ENCODE results near the gene PRKG2. TPM values are rescaled to one million over a fixed set of nuclear protein-coding genes. Genes with fewer than 3 reads are reported as not detected.

Gene PRKG2
- total and polyA plus RNA-seq, 2 of the 13 experiments (the other 11 are each of a cell fraction or from before 2014, with no cell fraction given): 0.04 TPM

DNA sequence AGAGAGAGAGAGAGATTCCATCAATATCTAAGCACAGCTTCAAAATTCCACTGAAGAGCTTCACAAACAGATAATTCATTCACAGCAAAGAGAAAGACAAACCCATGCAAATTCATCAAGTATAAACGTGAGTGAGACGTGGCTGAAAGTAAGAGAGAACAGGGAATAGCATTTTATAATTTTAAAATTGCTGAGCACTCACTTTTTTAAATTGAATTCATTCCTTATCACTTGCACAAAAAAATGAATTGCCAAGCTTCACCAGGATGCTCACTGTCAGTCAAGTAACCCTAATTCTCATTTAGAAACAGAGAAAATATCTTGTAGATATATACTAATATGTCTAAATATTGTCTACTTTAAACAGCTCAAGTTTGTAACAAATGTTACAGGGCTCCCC is 144.0 kb downstream of the PRKG2 start:
- no peak overlapping the region for H3K4me3 ChIP-seq (replicated peaks in 1 of 3; ENCODE audit: insufficient read depth in 1 of 3, low read depth in 2 of 3, low read length in 3 of 3)
- intact Hi-C loops (cut with micrococcal nuclease; ENCODE audit: unreplicated experiment): no loop called here
- FAIRE-seq (no peak), DNase-seq (ENCODE audit: low spot score) (no peak), ATAC-seq (no peak)
- no peak for TF ChIP-seq SP140L (CRISPR knock-in tag; IDR thresholded peaks at IDR 0.05; ENCODE audit: borderline replicate concordance)
- peak; percentile 67 to 88 for TF ChIP-seq MAFK (conservative IDR thresholded peaks at IDR 0.05 in 1 of 2, IDR thresholded peaks at IDR 0.05 in 1 of 2; ENCODE audit: low read length in 2 of 2)
- no peak for TF ChIP-seq ZFX (CRISPR knock-in tag; IDR thresholded peaks at IDR 0.05; ENCODE audit: low read depth)
- no peak for TF ChIP-seq CCDC6 (CRISPR knock-in tag; IDR thresholded peaks at IDR 0.05)
- peak; percentile 78 for TF ChIP-seq MAFF (IDR thresholded peaks at IDR 0.05; ENCODE audit: low read depth, low read length)
- no peaks in the 10 kb centered on the region for H3K9me3 ChIP-seq (ENCODE audit: low read length)
- H3K79me2 ChIP-seq (ENCODE audit: insufficient read depth, low read length): no peaks in the 10 kb centered on the region
- no TSS peak for BruUV-seq (replicated peaks)
- ChIA-PET CTCF (ENCODE audit: low intra/inter-chr PET ratio, low total read pairs) (interaction anchor here (3.3 kb wide), 1 partner anchor 280 kb away, joined by 21 read pairs; no protein-coding TSS in a partner anchor), POLR2A (no interaction called here)
- H4K20me1 ChIP-seq (ENCODE audit: insufficient read depth, low read length): no peaks in the 10 kb centered on the region
- no peak overlapping the region for H3K4me2 ChIP-seq (ENCODE audit: low read depth, low read length)
- in situ Hi-C loops (cut with HindIII; ENCODE audit: extremely low pct_ligation_motif_present, low pct_unique_long_range_greater_than_20kb): loop anchor here (10.0 kb wide), 1 partner anchor 284 kb away; no protein-coding TSS in a partner anchor
- H2AFZ ChIP-seq (ENCODE audit: low read length): no peak overlapping the region
- H3K27ac ChIP-seq (ENCODE audit: extremely low read length, insufficient read depth, low read length): no peak overlapping the region
- no peaks in the 10 kb centered on the region for H3K36me3 ChIP-seq (replicated peaks in 1 of 2; ENCODE audit: control insufficient read depth in 1 of 2, insufficient read depth in 2 of 2, low read length in 2 of 2)
- H3K9ac ChIP-seq (ENCODE audit: insufficient read depth, low read depth, low read length): no peak overlapping the region
- H3K27me3 ChIP-seq (ENCODE audit: control insufficient read depth in 1 of 2, insufficient read depth in 2 of 2, low read length in 2 of 2): no peaks in the 10 kb centered on the region
- H3K4me1 ChIP-seq (ENCODE audit: insufficient read depth, low read length): no peaks in the 10 kb centered on the region
- WGBS (ENCODE audit: low lambda C conversion rate): 0% methylated on average over 2 of the region's 2 CpGs

- in situ Hi-C loops (cut with HindIII; ENCODE audit: extremely low pct_ligation_motif_present, low pct_unique_long_range_greater_than_20kb): loop anchor here (10.0 kb wide), 1 partner anchor 285 kb away; no protein-coding TSS in a partner anchor
- BruUV-seq (replicated peaks): no TSS peak
- H3K4me3 ChIP-seq (replicated peaks in 1 of 3; ENCODE audit: insufficient read depth in 1 of 3, low read depth in 2 of 3, low read length in 3 of 3): no peak overlapping the region
- intact Hi-C loops (cut with micrococcal nuclease; ENCODE audit: unreplicated experiment): loop anchor here (1.0 kb wide), 2 partner anchors 190 to 281 kb away; no protein-coding TSS in a partner anchor
- H3K9ac ChIP-seq (ENCODE audit: insufficient read depth, low read depth, low read length): no peak overlapping the region
- ChIA-PET CTCF (ENCODE audit: low intra/inter-chr PET ratio, low total read pairs) (interaction anchor here (1.2 to 3.3 kb wide), 2 partner anchors 190 to 281 kb away, joined by 4 to 21 read pairs; no protein-coding TSS in a partner anchor), POLR2A (no interaction called here)
- no peaks in the 10 kb centered on the region for H3K27me3 ChIP-seq (ENCODE audit: control insufficient read depth in 1 of 2, insufficient read depth in 2 of 2, low read length in 2 of 2)
- H2AFZ ChIP-seq (ENCODE audit: low read length): no peak overlapping the region
- DNase-seq (ENCODE audit: low spot score) (peak; percentile 82), ATAC-seq (peak; percentile 100), FAIRE-seq (peak; percentile 95)
- no peaks in the 10 kb centered on the region for H3K4me1 ChIP-seq (ENCODE audit: insufficient read depth, low read length)
- WGBS (ENCODE audit: low lambda C conversion rate): 0% methylated on average over 6 of the region's 6 CpGs
- H3K79me2 ChIP-seq (ENCODE audit: insufficient read depth, low read length): no peaks in the 10 kb centered on the region
- no peaks in the 10 kb centered on the region for H3K36me3 ChIP-seq (replicated peaks in 1 of 2; ENCODE audit: control insufficient read depth in 1 of 2, insufficient read depth in 2 of 2, low read length in 2 of 2)
- no peak overlapping the region for H3K4me2 ChIP-seq (ENCODE audit: low read depth, low read length)
- H4K20me1 ChIP-seq (ENCODE audit: insufficient read depth, low read length): no peaks in the 10 kb centered on the region
- H3K27ac ChIP-seq (ENCODE audit: extremely low read length, insufficient read depth, low read length): no peak overlapping the region
- no peaks in the 10 kb centered on the region for H3K9me3 ChIP-seq (ENCODE audit: low read length)
- TF ChIP-seq DPF2 (CRISPR knock-in tag; IDR thresholded peaks at IDR 0.05; ENCODE audit: borderline replicate concordance, low read depth) (no peak), ZNF639 (CRISPR knock-in tag; conservative IDR thresholded peaks at IDR 0.05) (no peak), RAD21 (CRISPR knock-in tag; IDR thresholded peaks at IDR 0.05) (peak; percentile 38; the same call in 1 of the 2 replicates), TRAFD1 (CRISPR knock-in tag; IDR thresholded peaks at IDR 0.05; ENCODE audit: borderline replicate concordance) (no peak), HDAC2 (CRISPR knock-in tag; IDR thresholded peaks at IDR 0.05) (no peak), FOXA1 (IDR thresholded peaks at IDR 0.05) (no peak), FOXA1 (CRISPR knock-in tag; IDR thresholded peaks at IDR 0.05) (peak; percentile 28; the same call in 1 of the 2 replicates), ZNF331 (CRISPR knock-in tag; IDR thresholded peaks at IDR 0.05) (0 out of 2 replicates have a peak, but pooled peaks have one; percentile 18)
- TF ChIP-seq, protein P1, sequence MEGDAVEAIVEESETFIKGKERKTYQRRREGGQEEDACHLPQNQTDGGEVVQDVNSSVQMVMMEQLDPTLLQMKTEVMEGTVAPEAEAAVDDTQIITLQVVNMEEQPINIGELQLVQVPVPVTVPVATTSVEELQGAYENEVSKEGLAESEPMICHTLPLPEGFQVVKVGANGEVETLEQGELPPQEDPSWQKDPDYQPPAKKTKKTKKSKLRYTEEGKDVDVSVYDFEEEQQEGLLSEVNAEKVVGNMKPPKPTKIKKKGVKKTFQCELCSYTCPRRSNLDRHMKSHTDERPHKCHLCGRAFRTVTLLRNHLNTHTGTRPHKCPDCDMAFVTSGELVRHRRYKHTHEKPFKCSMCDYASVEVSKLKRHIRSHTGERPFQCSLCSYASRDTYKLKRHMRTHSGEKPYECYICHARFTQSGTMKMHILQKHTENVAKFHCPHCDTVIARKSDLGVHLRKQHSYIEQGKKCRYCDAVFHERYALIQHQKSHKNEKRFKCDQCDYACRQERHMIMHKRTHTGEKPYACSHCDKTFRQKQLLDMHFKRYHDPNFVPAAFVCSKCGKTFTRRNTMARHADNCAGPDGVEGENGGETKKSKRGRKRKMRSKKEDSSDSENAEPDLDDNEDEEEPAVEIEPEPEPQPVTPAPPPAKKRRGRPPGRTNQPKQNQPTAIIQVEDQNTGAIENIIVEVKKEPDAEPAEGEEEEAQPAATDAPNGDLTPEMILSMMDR (CRISPR knock-in tag; IDR thresholded peaks at IDR 0.05): peak; percentile 88
These were observed 145.2 kb downstream of the PRKG2 start for GRCh38 chr4:81069706-81070331.
